HCT116 (cell line): Measurements from ENCODE around the gene ACADSB.

ENCODE experiments used
- EGR1 ChIP-seq: IDR thresholded peaks from 2 replicates; pipeline ENCODE4 v1.6.1; 2012; ENCODE audit warnings: low read depth
- EZH2phosphoT487 ChIP-seq: fragments of 200-600 bp; IDR thresholded peaks from 2 replicates; pipeline ENCODE4 v1.6.1; 2018; ENCODE audit warnings: antibody characterized with exemption, borderline replicate concordance
- TF ChIP-seq, protein P1 (sequence below), 3 experiments: fragments of 200-600 bp in 1 of 3; sonication (generic) in 1 of 3; IDR thresholded peaks in 2 of 3; conservative IDR thresholded peaks in 1 of 3; 2 replicates each; pipeline ENCODE4 v1.5.1; 2012 to 2017; ENCODE audit warnings: low read depth in 2 of 3, low read length in 2 of 3, antibody characterized with exemption in 1 of 3, borderline replicate concordance in 1 of 3, control low read depth in 1 of 3, mild to moderate bottlenecking in 1 of 3, mixed read lengths in 1 of 3, mixed run types in 1 of 3, moderate library complexity in 1 of 3; ENCODE audit not compliant: insufficient read depth in 1 of 3

DNA sequence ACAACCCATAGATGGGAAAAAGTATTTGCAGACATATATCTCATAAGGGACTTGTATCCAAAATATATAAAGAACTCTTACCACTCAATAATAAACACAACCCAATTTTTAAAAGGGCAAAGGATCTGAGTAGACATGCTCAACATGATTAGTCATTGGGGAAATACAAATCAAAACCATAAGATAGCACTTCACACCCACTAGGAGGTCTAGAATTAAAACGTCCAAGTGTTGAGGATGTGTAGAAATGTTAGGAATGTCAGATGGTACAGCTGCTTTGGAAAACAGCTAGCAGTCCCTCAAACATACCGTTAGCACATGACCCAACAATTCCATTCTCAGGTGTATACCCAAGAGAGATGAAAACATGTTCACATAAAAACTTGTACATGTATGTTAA is 20.3 kb upstream of the ACADSB start:
- TF ChIP-seq EGR1 (no peak), EZH2phosphoT487 (no peak)
- TF ChIP-seq, protein P1, sequence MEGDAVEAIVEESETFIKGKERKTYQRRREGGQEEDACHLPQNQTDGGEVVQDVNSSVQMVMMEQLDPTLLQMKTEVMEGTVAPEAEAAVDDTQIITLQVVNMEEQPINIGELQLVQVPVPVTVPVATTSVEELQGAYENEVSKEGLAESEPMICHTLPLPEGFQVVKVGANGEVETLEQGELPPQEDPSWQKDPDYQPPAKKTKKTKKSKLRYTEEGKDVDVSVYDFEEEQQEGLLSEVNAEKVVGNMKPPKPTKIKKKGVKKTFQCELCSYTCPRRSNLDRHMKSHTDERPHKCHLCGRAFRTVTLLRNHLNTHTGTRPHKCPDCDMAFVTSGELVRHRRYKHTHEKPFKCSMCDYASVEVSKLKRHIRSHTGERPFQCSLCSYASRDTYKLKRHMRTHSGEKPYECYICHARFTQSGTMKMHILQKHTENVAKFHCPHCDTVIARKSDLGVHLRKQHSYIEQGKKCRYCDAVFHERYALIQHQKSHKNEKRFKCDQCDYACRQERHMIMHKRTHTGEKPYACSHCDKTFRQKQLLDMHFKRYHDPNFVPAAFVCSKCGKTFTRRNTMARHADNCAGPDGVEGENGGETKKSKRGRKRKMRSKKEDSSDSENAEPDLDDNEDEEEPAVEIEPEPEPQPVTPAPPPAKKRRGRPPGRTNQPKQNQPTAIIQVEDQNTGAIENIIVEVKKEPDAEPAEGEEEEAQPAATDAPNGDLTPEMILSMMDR (IDR thresholded peaks at IDR 0.05 in 2 of 3, conservative IDR thresholded peaks at IDR 0.05 in 1 of 3; ENCODE audit: borderline replicate concordance in 1 of 3, insufficient read depth in 1 of 3, low read depth in 2 of 3, low read length in 2 of 3) = no peak
